ENCODE measurements around the gene RPL37A.

Gene RPL37A

DNA sequence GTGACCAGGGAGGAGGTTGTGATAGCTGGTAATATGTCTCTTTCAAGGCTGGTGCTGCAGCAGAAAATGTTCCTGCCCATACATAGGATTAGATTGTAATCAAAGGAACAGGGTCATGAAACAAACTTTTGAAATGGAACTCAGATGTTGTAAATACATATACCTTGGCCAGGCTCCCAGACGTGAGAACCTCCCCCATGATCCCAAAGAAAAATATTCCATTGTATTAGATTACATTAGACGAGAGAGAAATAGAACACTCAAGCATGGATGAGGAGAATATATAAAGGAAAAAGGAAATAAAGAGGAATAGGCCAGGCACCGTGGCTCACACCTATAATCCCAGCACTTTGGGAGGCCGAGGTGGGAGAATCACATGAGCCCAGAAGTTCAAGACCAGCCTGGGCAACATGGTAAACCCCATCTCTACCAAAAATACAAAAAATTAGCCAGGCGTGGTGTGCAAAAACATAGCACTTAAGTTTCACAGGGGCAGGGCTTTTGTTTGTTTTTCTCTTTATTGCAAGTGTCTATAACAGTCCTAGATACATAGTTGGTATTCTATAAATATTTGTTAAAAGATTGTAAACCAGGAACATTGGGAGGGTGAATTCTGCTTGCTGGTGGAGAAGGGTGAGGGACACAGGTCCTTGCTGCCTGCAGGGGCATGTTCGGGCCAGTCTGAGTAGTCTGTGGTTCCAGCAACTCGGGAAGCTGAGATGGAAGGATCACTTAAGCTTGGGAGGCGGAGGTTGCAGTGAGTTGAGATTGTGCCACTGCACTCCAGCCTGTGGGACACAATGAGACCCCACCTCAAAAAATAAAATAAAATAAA is 52.8 kb downstream of the RPL37A start:
- DNase-seq (ENCODE audit: insufficient read length, low spot score) (no peak), FAIRE-seq (no peak)
- TF ChIP-seq PAX5 (IDR thresholded peaks at IDR 0.05; ENCODE audit: insufficient read depth, low read length, severe bottlenecking) (no peak), SPI1 (IDR thresholded peaks at IDR 0.05; ENCODE audit: low read depth, low read length) (no peak), TAF1 (IDR thresholded peaks at IDR 0.05; ENCODE audit: low read depth, low read length) (no peak), POLR2A (IDR thresholded peaks at IDR 0.05; ENCODE audit: low read depth, low read length) (no peak), POU2F2 (IDR thresholded peaks at IDR 0.05; ENCODE audit: low read depth, low read length) (no peak), POLR2AphosphoS5 (IDR thresholded peaks at IDR 0.05; ENCODE audit: low read depth, low read length) (no peak)

DNA sequence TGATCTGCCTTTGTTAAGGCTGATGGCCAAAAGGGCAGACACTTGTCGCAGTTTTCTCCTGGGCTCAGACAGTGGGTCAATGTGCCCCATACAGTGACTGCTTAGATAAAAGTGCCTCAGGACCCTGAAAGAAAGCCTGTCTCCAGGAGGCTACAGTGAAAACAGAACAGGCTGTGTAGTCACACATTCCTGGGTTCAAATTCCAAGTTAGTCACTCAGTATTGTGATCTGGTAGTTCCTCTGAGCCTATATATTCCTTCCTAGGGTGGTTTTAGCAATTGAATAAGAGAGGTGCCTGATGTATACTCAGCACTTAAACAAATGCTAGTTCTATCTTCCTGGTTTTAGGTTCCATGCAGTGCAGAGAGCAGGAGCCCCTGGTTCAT is 54.4 kb downstream of the RPL37A start:
- DNase-seq (ENCODE audit: insufficient read length, low spot score) (no peak), FAIRE-seq (no peak)
- TF ChIP-seq TAF1 (IDR thresholded peaks at IDR 0.05; ENCODE audit: low read depth, low read length): no peak
- TF ChIP-seq POLR2AphosphoS5 (IDR thresholded peaks at IDR 0.05; ENCODE audit: low read depth, low read length): no peak
- no peak for TF ChIP-seq SPI1 (IDR thresholded peaks at IDR 0.05; ENCODE audit: low read depth, low read length)
- TF ChIP-seq PAX5 (IDR thresholded peaks at IDR 0.05; ENCODE audit: insufficient read depth, low read length, severe bottlenecking): no peak
- no peak for TF ChIP-seq POLR2A (IDR thresholded peaks at IDR 0.05; ENCODE audit: low read depth, low read length)
- TF ChIP-seq POU2F2 (IDR thresholded peaks at IDR 0.05; ENCODE audit: low read depth, low read length): no peak
